GM21529 (cell line): Measurements from ENCODE around the gene SP3.

Experiments
- ATAC-seq: cut with Tn5 transposase; IDR thresholded peaks from one replicate; pipeline ENCODE4 v1.9.1; 2021; ENCODE audit not compliant: unreplicated experiment

Gene SP3

GRCh38 chr2:173947131-173947530, 18.0 kb downstream of the SP3 start:
- no peak for ATAC-seq

GRCh38 chr2:173943738-173944137, 21.4 kb downstream of the SP3 start:
- no peak for ATAC-seq

GRCh38 chr2:173942861-173943523, 22.2 kb downstream of the SP3 start:
- ATAC-seq, result no peak

- ATAC-seq, result no peak
Observed at GRCh38 chr2:173941567-173941966, 23.6 kb downstream of the SP3 start.

DNA sequence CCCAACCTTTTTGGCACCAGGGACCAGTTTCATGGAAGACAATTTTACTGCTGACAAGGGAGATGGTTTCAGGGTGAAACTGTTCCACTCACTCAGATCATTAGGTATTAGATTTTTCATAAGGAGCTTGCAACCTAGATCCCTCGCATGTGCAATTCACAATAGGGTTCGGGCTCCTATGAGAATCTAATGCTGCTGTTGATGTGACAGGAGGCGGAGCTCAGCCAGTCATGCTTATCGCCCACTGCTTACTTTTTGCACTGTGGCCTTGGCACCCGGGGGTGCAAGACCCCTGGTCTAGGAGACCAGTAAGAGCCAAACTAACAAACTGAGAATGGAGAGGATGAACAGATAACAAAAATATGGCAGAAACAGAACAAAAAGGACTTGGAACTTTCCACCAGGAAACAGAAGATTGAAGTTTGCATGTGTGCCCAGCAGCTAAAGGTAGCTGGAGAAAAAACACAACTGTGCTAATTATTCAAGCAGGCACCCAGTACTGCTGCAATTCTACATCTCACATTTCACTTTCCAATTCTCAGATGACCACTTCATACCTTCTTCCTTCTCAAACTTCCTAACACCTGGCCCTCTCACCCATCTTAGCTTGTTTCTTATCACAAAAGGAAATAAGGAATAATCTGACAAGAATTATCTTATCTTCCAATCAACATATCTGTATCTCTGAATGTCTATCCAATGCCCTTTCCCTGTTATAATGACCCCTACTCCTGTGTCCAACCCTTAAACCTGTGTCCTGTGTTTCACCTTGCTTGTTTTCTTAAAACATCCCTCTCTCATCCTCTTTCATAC, 24.8 kb downstream of the SP3 start:
- ATAC-seq, result peak; percentile 49

GRCh38 chr2:173938700-173939384, 26.3 kb downstream of the SP3 start:
- no peak for ATAC-seq

DNA sequence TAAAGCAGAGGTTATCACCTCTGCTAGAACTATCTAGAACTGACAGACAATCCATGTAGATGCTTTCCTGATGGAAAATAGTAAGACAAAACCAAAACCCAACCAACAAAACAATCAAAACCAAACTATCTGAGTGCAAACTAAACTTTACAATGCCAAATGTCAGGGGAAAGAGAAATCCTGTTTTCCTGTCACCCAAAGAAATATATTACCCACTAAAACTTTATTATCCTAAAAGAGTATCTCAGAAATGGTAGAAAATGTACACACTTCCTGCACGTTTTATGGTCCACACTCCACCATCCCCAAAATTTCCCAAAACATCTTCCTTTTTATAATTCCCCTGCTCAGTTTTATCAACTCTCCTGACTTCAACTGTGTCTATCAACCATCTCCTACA, 29.9 kb downstream of the SP3 start:
- ATAC-seq, result no peak

DNA sequence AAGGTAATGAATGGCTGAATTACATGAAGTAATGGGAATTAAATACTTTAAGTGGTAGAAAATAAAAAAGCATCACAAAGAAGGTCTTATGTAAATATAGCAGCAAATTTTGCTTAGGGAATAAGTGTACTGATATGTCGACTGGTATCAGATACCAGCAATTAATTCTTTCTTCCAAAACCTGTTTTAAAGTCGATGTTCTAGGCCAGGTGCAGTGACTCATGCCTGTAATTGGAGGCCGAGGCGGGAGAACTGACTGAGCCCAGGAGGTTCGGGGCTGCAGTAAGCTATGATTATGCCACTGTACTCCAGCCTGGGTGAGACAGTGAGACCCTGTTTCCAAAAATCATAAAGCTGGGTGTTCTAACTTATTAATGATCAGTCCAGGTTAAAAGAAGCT, 30.3 kb downstream of the SP3 start:
- no peak for ATAC-seq

- ATAC-seq, result no peak
Observed at GRCh38 chr2:173931751-173932150, 33.4 kb downstream of the SP3 start.

GRCh38 chr2:173929441-173929840, 35.7 kb downstream of the SP3 start:
- no peak for ATAC-seq

- ATAC-seq, result no peak
Observed at GRCh38 chr2:173926875-173927274, 38.3 kb downstream of the SP3 start.

GRCh38 chr2:173924285-173924684, 40.9 kb downstream of the SP3 start:
- ATAC-seq, result no peak

DNA sequence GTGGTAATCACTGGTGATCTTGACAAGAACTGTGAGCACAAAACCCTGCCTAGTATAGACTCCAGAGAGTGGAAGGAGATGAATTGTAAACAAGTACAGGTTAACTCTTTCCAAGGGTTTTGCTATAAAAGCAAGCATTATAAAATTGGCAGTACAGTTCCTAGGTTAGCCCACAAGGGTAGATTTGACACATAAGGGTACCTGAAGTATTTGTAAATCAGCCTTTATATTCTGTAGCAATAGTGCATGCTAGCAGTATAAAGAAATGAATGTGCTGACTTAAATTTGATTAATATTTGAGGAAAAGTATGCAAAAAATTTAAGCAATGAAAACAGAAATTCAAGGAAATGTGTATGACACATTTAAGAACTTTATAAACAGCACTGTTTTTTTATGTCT, 42.4 kb downstream of the SP3 start:
- no peak for ATAC-seq

DNA sequence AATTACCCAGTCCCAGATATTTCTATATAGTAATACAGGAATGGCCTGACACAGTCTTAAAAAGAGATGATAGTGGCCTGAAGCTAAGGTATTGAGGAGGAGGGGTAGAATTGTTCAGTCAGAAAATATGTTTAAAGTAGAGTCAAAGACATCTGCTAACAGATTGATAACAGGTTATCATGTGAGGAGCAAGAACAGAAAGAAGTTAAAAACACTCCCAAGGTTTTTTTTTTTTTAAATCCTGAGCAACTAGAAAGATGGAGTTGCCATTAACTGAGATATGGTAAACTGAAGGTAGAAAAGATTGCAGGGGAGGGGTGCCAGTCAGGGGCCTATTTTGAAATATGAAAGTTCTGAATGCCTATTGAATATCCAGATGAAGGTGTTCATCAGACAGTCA, 43.1 kb downstream of the SP3 start:
- ATAC-seq, result no peak

- ATAC-seq, result no peak
Observed at GRCh38 chr2:173914055-173914927, 50.9 kb downstream of the SP3 start.

GRCh38 chr2:173909846-173910245, 55.3 kb downstream of the SP3 start:
- no peak for ATAC-seq

DNA sequence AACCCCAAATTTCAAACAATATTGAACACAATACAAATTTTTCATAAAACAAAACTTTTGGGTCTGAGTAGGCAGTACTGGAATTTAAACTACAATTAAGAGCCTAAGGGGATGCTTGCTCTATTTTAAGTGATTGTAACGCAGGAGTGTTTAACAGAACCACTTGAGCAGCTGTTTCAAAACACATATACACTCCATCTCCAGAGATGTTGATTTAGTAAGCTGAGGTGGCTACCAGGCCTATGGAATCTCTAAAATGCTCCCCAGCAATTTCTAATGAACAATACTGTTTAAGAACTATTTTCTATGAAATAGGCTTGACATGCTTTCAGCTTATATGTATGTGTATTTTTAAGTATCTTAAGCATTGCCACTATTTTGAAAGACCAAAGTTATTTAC, 58.5 kb downstream of the SP3 start:
- ATAC-seq, result no peak

- no peak for ATAC-seq
Observed at GRCh38 chr2:173903601-173904394, 61.4 kb downstream of the SP3 start.

DNA sequence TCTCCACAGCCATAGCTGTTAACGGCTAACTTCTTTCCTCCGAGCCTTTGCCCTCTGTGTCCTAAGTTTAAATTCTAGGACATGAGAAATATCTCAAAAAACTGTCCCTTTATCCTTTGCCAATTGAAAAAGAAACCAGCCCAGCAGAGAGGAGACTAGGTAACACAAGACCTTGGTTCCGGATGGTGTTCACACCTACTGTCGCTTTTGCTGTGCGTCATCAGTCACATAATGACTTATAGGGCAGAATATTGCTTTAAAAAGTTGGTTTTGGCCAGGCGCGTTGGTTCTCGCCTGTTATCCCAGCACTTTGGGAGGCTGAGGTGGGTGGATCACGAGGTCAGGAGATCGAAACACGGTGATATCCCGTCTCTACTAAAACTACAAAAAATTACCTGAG, 66.2 kb downstream of the SP3 start:
- no peak for ATAC-seq

- peak; percentile 88 for ATAC-seq
Observed at GRCh38 chr2:173898178-173898668, 67.0 kb downstream of the SP3 start.
